CD4-positive, alpha-beta T cell (primary cell): ENCODE data around the gene PPARG. TPM values are rescaled to one million over a fixed set of nuclear protein-coding genes. Genes with fewer than 3 reads are reported as not detected.

Experiments used
- ATAC-seq: fragments of 200-7000 bp; cut with Tn5 transposase; one replicate; pipeline ENCODE4 v1.10.0; 2022; ENCODE audit warnings: mild to moderate bottlenecking; ENCODE audit not compliant: poor library complexity
- CTCF ChIA-PET: fragments of 350-600 bp; sonication (Branson Sonifier 250); formaldehyde crosslinking; loops from one replicate; lab custom pipeline; 2021; ENCODE audit warnings: antibody characterized with exemption, inconsistent platforms; lab: Charles Lee
- POLR2A ChIA-PET: fragments of 350-600 bp; sonication (Branson Sonifier 250); formaldehyde crosslinking; loops from one replicate; lab custom pipeline; 2021; ENCODE audit warnings: antibody characterized with exemption, inconsistent platforms; lab: Charles Lee
- DNase-seq, 14 experiments: peaks; one replicate each; pipeline ENCODE4 v3.0.0-alpha.2; 2013 to 2020; ENCODE audit warnings: mixed read lengths in 2 of 14
- H3K27ac ChIP-seq, 2 donors: one replicate each; pipeline versions ENCODE4 v1.5.1 to v1.7.0; 2013; ENCODE audit warnings: low read length in 2 of 2, low read depth in 1 of 2, mild to moderate bottlenecking in 1 of 2
- H3K27me3 ChIP-seq, 2 experiments: 1 replicate in 1 of 2; 2 replicates in 1 of 2; pipeline versions ENCODE4 v1.6.1 to v1.7.0; 2013; ENCODE audit warnings: low read length in 2 of 2, control low read depth in 1 of 2, mild to moderate bottlenecking in 1 of 2, moderate library complexity in 1 of 2; ENCODE audit not compliant: insufficient read depth in 2 of 2, control insufficient read depth in 1 of 2
- H3K36me3 ChIP-seq: one replicate; pipeline ENCODE4 v1.6.1; 2013; ENCODE audit warnings: low read length, control low read depth; ENCODE audit not compliant: insufficient read depth
- H3K4me1 ChIP-seq: one replicate; pipeline ENCODE4 v1.6.1; 2013; ENCODE audit warnings: low read length, control low read depth; ENCODE audit not compliant: insufficient read depth
- H3K4me3 ChIP-seq: one replicate; pipeline ENCODE4 v1.5.1; 2013; ENCODE audit warnings: mild to moderate bottlenecking, low read length, moderate library complexity
- H3K9me3 ChIP-seq, 2 experiments: 1 replicate in 1 of 2; 2 replicates in 1 of 2; pipeline versions ENCODE4 v1.6.1 to v1.7.0; 2013; ENCODE audit warnings: low read length in 2 of 2, mild to moderate bottlenecking in 2 of 2, control low read depth in 1 of 2, moderate library complexity in 1 of 2; ENCODE audit not compliant: control insufficient read depth in 1 of 2, insufficient read depth in 1 of 2
- H3K27ac Mint-ChIP-seq: one replicate; pipeline ENCODE4 v1.8.0; 2020; ENCODE audit warnings: mixed read lengths
- H3K27me3 Mint-ChIP-seq: one replicate; pipeline ENCODE4 v1.8.0; 2021; ENCODE audit warnings: mixed read lengths
- H3K36me3 Mint-ChIP-seq: one replicate; pipeline ENCODE4 v1.8.0; 2021; ENCODE audit warnings: low read depth, mixed read lengths
- H3K4me1 Mint-ChIP-seq: one replicate; pipeline ENCODE4 v1.8.0; 2021; ENCODE audit warnings: low read depth, mixed read lengths
- H3K4me3 Mint-ChIP-seq: one replicate; pipeline ENCODE4 v1.8.0; 2020; ENCODE audit warnings: mild to moderate bottlenecking, mixed read lengths
- H3K9me3 Mint-ChIP-seq: one replicate; pipeline ENCODE4 v1.8.0; 2020; ENCODE audit warnings: mixed read lengths
- CTCF ChIP-seq: fragments of 200-600 bp; IDR thresholded peaks from one replicate; pipeline ENCODE4 v1.8.0; 2022; ENCODE audit warnings: antibody characterized with exemption, mild to moderate bottlenecking
- intact Hi-C, 2 experiments: fragments of 100-400 bp; cut with DNase I in 1 of 2; cut with micrococcal nuclease in 1 of 2; formaldehyde crosslinking; loops; one replicate each; pipeline versions ENCODE4 v1.15.1 to v1.9.0; 2023 to 2025; cut with DNase I, micrococcal nuclease
- total RNA-seq, 174 experiments: library from RNA in 2 of 174; stranded (reverse) in 2 of 174; gene quantifications; one replicate each; pipeline ENCODE4 v1.2.3 and lab custom pipeline; 2021 to 2026

Gene PPARG
- total RNA-seq, 2 experiments from 2014 or later: 0.27 to 0.75 TPM

- intact Hi-C loops: no loop called here
- Histone ChIP-seq H3K4me3 (no peak overlapping the region), H3K36me3 (no peaks in the 10 kb centered on the region), H3K27ac (no peak overlapping the region), H3K9me3 (no peaks in the 10 kb centered on the region), H3K4me1 (no peaks in the 10 kb centered on the region), H3K27me3 (no peaks in the 10 kb centered on the region)
- H3K9me3 Mint-ChIP-seq: no peaks in the 10 kb centered on the region
- DNase-seq (no peak), ATAC-seq (no peak)
- ChIA-PET POLR2A (no interaction called here), CTCF (no interaction called here)
- H3K4me1 Mint-ChIP-seq: no peaks in the 10 kb centered on the region
- H3K4me3 Mint-ChIP-seq: no peak overlapping the region
- H3K27ac Mint-ChIP-seq: no peak overlapping the region
- H3K36me3 Mint-ChIP-seq: no peaks in the 10 kb centered on the region
- no peak for TF ChIP-seq CTCF
- no peaks in the 10 kb centered on the region for H3K27me3 Mint-ChIP-seq
Measured at GRCh38 chr3:12301513-12301912, 12.6 kb downstream of the PPARG start.

DNA sequence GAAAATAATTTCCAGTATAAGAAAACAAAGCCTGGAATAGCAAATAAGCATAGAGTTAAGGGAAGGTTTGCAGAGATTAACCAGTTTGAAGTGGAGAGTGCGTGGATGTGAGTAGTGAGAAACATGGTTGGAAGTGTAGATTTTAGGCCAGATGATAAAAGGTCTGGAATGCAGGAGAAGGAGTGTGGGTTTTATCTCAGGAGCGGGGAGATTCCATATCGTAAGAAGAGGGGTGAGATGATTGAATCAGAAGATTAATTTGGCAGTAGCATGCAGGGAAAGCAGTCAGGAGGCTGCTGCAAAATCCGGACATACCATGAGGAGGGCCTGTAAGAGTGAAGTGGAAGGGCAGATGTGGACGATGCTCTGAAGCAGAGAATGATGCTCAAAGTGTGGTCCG is 13.7 kb downstream of the PPARG start:
- CTCF ChIA-PET: no interaction called here
- no peaks in the 10 kb centered on the region for H3K9me3 ChIP-seq
- TF ChIP-seq CTCF: no peak
- intact Hi-C loops: no loop called here
- H3K27ac ChIP-seq: no peak overlapping the region
- H3K36me3 Mint-ChIP-seq: no peaks in the 10 kb centered on the region
- H3K4me3 Mint-ChIP-seq: no peak overlapping the region
- no peaks in the 10 kb centered on the region for H3K4me1 ChIP-seq
- ATAC-seq: no peak
- no peak for DNase-seq
- H3K27me3 ChIP-seq: no peaks in the 10 kb centered on the region
- no peak overlapping the region for H3K4me3 ChIP-seq
- H3K27ac Mint-ChIP-seq: no peak overlapping the region
- H3K36me3 ChIP-seq: no peaks in the 10 kb centered on the region
- no peaks in the 10 kb centered on the region for H3K4me1 Mint-ChIP-seq
- no peaks in the 10 kb centered on the region for H3K27me3 Mint-ChIP-seq
- no peaks in the 10 kb centered on the region for H3K9me3 Mint-ChIP-seq
- POLR2A ChIA-PET: no interaction called here

DNA sequence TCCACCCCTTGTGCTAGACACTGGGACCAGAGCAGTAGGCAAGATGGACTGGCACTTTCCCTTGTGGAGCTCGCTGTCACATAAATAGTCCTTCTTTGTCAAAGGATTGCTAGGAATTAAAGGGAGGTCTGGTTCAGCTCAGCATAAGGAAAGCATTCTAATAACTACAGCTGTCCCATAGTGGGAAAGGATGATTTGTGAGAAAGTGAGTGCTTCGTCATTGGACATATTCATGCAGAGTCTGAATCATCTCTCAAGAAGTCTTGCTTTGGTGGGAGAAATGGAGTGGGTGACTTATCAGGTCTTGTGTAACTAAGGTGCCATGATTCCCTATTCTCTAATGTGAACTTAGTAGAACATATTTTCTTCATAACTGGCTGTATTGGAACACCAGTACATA is 14.7 kb downstream of the PPARG start:
- Mint-ChIP-seq H3K9me3 (no peaks in the 10 kb centered on the region), H3K27me3 (no peaks in the 10 kb centered on the region), H3K4me3 (no peak overlapping the region), H3K4me1 (no peaks in the 10 kb centered on the region), H3K36me3 (no peaks in the 10 kb centered on the region), H3K27ac (no peak overlapping the region)
- POLR2A ChIA-PET: interaction anchor here (0.6 kb wide), 1 partner anchor 87 kb away, joined by 3 read pairs; no protein-coding TSS in a partner anchor
- H3K9me3 ChIP-seq: no peaks in the 10 kb centered on the region
- no peaks in the 10 kb centered on the region for H3K4me1 ChIP-seq
- intact Hi-C loops: no loop called here
- DNase-seq (peak in 2 of 14 experiments; percentile 46 to 60), ATAC-seq (no peak)
- TF ChIP-seq CTCF: no peak
- no peak overlapping the region for H3K27ac ChIP-seq
- no peak overlapping the region for H3K4me3 ChIP-seq
- H3K27me3 ChIP-seq: no peaks in the 10 kb centered on the region
- no peaks in the 10 kb centered on the region for H3K36me3 ChIP-seq
- CTCF ChIA-PET: no interaction called here
